ENCODE results near the gene THAP2. TPM values are rescaled to one million over a fixed set of nuclear protein-coding genes. Genes with fewer than 3 reads are reported as not detected.

Gene THAP2
- total and polyA plus RNA-seq, 5 donors from 2014 or later, result 6.7 to 25.0 (median 8.6) TPM

GRCh38 chr12:71638499-71638898 lies 25.6 kb upstream of the THAP2 start:
- Mint-ChIP-seq H3K4me1 (peaks cover 13 to 39% (median 36%) of the 10 kb centered on the region in 4 donors), H3K4me3 (no peak overlapping the region), H3K27ac (peak overlapping the region in 1 of 3 donors; percentile 74), H3K27me3 (no peaks in the 10 kb centered on the region), H3K9me3 (no peaks in the 10 kb centered on the region), H3K36me3 (peaks cover 38% of the 10 kb centered on the region)
- peaks cover 79% of the 10 kb centered on the region for H3K36me3 ChIP-seq (ENCODE audit: control insufficient read depth, insufficient read depth, low read length)
- H3K4me1 ChIP-seq (ENCODE audit: control insufficient read depth, insufficient read depth, low read length, poor library complexity, severe bottlenecking), result peaks cover 6% of the 10 kb centered on the region
- H3K27ac ChIP-seq (ENCODE audit: insufficient read depth, low read length, poor library complexity, severe bottlenecking), result no peak overlapping the region
- no peak for DNase-seq
- H3K9me3 ChIP-seq (ENCODE audit: control insufficient read depth in 2 of 2, low read length in 2 of 2), result no peaks in the 10 kb centered on the region
- no peak for ATAC-seq (ENCODE audit: low read depth in 2 of 2)
- H3K27me3 ChIP-seq (ENCODE audit: control insufficient read depth, insufficient read depth, low read length), result no peaks in the 10 kb centered on the region
- H3K4me3 ChIP-seq (ENCODE audit: low read depth, low read length), result no peak overlapping the region

DNA sequence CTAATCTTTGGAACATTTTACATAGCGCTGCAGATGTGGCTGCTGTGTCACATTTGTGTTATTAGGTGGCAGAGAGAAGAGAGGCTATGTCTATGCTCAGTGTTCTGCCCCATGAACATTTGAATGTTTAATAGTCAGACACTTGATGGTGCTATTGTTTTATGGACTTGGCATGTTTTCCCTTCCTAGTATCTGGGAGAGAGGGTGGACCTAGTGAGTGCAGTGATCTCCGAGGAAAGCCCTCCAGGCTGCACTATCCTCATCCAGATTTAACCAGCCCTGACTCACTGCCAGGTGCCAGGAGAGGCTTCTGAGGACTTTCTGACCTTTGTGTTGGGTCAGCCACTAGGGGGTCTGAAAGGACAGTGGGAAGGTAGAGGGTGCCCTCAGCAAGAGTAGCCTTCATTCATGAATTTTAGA lies 24.8 kb upstream of the THAP2 start:
- H3K4me3 ChIP-seq (ENCODE audit: low read depth, low read length), result no peak overlapping the region
- H3K27me3 ChIP-seq (ENCODE audit: control insufficient read depth, insufficient read depth, low read length), result no peaks in the 10 kb centered on the region
- H3K27me3 Mint-ChIP-seq, result no peaks in the 10 kb centered on the region
- H3K36me3 ChIP-seq (ENCODE audit: control insufficient read depth, insufficient read depth, low read length), result peaks cover 79% of the 10 kb centered on the region
- H3K4me1 ChIP-seq (ENCODE audit: control insufficient read depth, insufficient read depth, low read length, poor library complexity, severe bottlenecking), result peaks cover 6% of the 10 kb centered on the region
- ATAC-seq (ENCODE audit: low read depth in 2 of 2) (peak; percentile 34 to 43), DNase-seq (no peak)
- peaks cover 46% of the 10 kb centered on the region for H3K36me3 Mint-ChIP-seq
- H3K27ac Mint-ChIP-seq, result peak overlapping the region in 2 of 3 donors; percentile 37 to 62
- H3K4me3 Mint-ChIP-seq, result no peak overlapping the region
- H3K9me3 Mint-ChIP-seq, result no peaks in the 10 kb centered on the region
- H3K4me1 Mint-ChIP-seq, result peaks cover 10 to 45% (median 39%) of the 10 kb centered on the region in 4 donors
- no peak overlapping the region for H3K27ac ChIP-seq (ENCODE audit: insufficient read depth, low read length, poor library complexity, severe bottlenecking)
- no peaks in the 10 kb centered on the region for H3K9me3 ChIP-seq (ENCODE audit: control insufficient read depth in 2 of 2, low read length in 2 of 2)

- no peaks in the 10 kb centered on the region for H3K9me3 Mint-ChIP-seq
- DNase-seq (no peak), ATAC-seq (ENCODE audit: low read depth in 2 of 2) (no peak)
- Histone ChIP-seq H3K4me1 (ENCODE audit: control insufficient read depth, insufficient read depth, low read length, poor library complexity, severe bottlenecking) (peaks cover 6% of the 10 kb centered on the region), H3K27ac (ENCODE audit: insufficient read depth, low read length, poor library complexity, severe bottlenecking) (no peak overlapping the region), H3K4me3 (ENCODE audit: low read depth, low read length) (no peak overlapping the region), H3K36me3 (ENCODE audit: control insufficient read depth, insufficient read depth, low read length) (peaks cover 78% of the 10 kb centered on the region), H3K27me3 (ENCODE audit: control insufficient read depth, insufficient read depth, low read length) (no peaks in the 10 kb centered on the region), H3K9me3 (ENCODE audit: control insufficient read depth in 2 of 2, low read length in 2 of 2) (no peaks in the 10 kb centered on the region)
- H3K27me3 Mint-ChIP-seq, result no peaks in the 10 kb centered on the region
- H3K36me3 Mint-ChIP-seq, result peaks cover 48% of the 10 kb centered on the region
- H3K27ac Mint-ChIP-seq, result peak overlapping the region in 1 of 3 donors; percentile 37
- no peak overlapping the region for H3K4me3 Mint-ChIP-seq
- peaks cover 13 to 46% (median 43%) of the 10 kb centered on the region in 4 donors for H3K4me1 Mint-ChIP-seq
Measured at GRCh38 chr12:71640316-71640715, 23.8 kb upstream of the THAP2 start.

DNA sequence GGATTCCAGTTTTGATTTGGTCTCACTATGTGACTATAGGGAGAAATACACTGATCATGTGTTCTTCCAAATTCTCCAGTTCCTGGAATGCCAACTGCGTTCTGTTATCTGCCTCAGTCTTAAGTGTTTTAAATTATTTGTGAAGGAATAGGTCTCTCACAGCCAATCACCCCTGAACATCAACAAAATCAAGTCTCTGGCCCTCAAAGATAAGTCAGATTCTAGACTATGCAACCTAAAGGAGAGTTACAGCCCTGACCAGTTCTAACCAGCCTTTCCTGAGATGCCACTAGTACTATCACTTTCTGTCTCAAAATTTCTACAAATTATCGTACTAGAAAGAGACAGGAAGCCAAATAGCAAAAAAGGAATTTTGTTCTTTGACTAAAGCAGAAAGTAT lies 22.7 kb upstream of the THAP2 start:
- Mint-ChIP-seq H3K9me3 (no peaks in the 10 kb centered on the region), H3K27ac (peak overlapping the region in 1 of 3 donors; percentile 85), H3K4me3 (no peak overlapping the region), H3K4me1 (peaks cover 16 to 48% (median 46%) of the 10 kb centered on the region in 4 donors), H3K27me3 (no peaks in the 10 kb centered on the region), H3K36me3 (peaks cover 46% of the 10 kb centered on the region)
- no peak overlapping the region for H3K4me3 ChIP-seq (ENCODE audit: low read depth, low read length)
- ATAC-seq (ENCODE audit: low read depth in 2 of 2) (no peak), DNase-seq (no peak)
- no peaks in the 10 kb centered on the region for H3K9me3 ChIP-seq (ENCODE audit: control insufficient read depth in 2 of 2, low read length in 2 of 2)
- peaks cover 6% of the 10 kb centered on the region for H3K4me1 ChIP-seq (ENCODE audit: control insufficient read depth, insufficient read depth, low read length, poor library complexity, severe bottlenecking)
- H3K27me3 ChIP-seq (ENCODE audit: control insufficient read depth, insufficient read depth, low read length), result no peaks in the 10 kb centered on the region
- peaks cover 73% of the 10 kb centered on the region for H3K36me3 ChIP-seq (ENCODE audit: control insufficient read depth, insufficient read depth, low read length)
- no peak overlapping the region for H3K27ac ChIP-seq (ENCODE audit: insufficient read depth, low read length, poor library complexity, severe bottlenecking)

- H3K36me3 ChIP-seq (ENCODE audit: control insufficient read depth, insufficient read depth, low read length), result peaks cover 78% of the 10 kb centered on the region
- no peaks in the 10 kb centered on the region for H3K9me3 ChIP-seq (ENCODE audit: control insufficient read depth in 2 of 2, low read length in 2 of 2)
- no peak overlapping the region for H3K4me3 ChIP-seq (ENCODE audit: low read depth, low read length)
- Mint-ChIP-seq H3K4me1 (peaks cover 16 to 51% (median 44%) of the 10 kb centered on the region in 4 donors), H3K36me3 (peaks cover 47% of the 10 kb centered on the region), H3K4me3 (no peak overlapping the region), H3K27me3 (no peaks in the 10 kb centered on the region), H3K27ac (peak overlapping the region in 2 of 3 donors; percentile 55 to 85), H3K9me3 (no peaks in the 10 kb centered on the region)
- H3K4me1 ChIP-seq (ENCODE audit: control insufficient read depth, insufficient read depth, low read length, poor library complexity, severe bottlenecking), result no peaks in the 10 kb centered on the region
- DNase-seq (peak in 1 of 3 donors; percentile 23), ATAC-seq (ENCODE audit: low read depth in 2 of 2) (no peak)
- no peaks in the 10 kb centered on the region for H3K27me3 ChIP-seq (ENCODE audit: control insufficient read depth, insufficient read depth, low read length)
- peak overlapping the region; percentile 42 for H3K27ac ChIP-seq (ENCODE audit: insufficient read depth, low read length, poor library complexity, severe bottlenecking)
Measured at GRCh38 chr12:71642264-71642663, 21.8 kb upstream of the THAP2 start.

DNA sequence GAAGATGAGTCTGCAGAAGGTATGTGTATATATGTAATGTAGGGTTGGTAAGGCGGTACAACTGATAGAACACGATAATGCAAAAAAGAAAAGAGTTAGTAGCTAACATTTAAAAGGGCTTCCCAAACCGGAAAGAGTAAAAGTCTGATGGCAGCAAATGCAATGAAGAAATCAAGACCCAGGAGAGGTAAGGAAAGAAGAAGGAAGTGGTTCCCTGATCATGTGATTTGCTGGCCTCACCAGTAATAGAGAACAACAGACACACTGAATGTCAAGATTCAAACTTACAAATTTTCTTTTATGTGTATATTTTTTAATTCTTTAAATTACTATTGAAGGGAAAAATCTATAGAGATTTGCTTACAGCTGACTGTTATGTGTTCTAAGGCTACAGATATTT lies 18.8 kb upstream of the THAP2 start:
- DNase-seq (no peak), ATAC-seq (ENCODE audit: low read depth in 2 of 2) (no peak)
- H3K27ac ChIP-seq (ENCODE audit: insufficient read depth, low read length, poor library complexity, severe bottlenecking), result no peak overlapping the region
- peaks cover 61% of the 10 kb centered on the region for H3K36me3 ChIP-seq (ENCODE audit: control insufficient read depth, insufficient read depth, low read length)
- Mint-ChIP-seq H3K4me3 (no peak overlapping the region), H3K4me1 (peaks cover 31 to 57% (median 44%) of the 10 kb centered on the region in 4 donors), H3K27me3 (no peaks in the 10 kb centered on the region), H3K36me3 (peaks cover 36% of the 10 kb centered on the region), H3K9me3 (no peaks in the 10 kb centered on the region), H3K27ac (peak overlapping the region in 2 of 3 donors; percentile 1 to 99)
- no peaks in the 10 kb centered on the region for H3K27me3 ChIP-seq (ENCODE audit: control insufficient read depth, insufficient read depth, low read length)
- H3K4me3 ChIP-seq (ENCODE audit: low read depth, low read length), result no peak overlapping the region
- no peaks in the 10 kb centered on the region for H3K4me1 ChIP-seq (ENCODE audit: control insufficient read depth, insufficient read depth, low read length, poor library complexity, severe bottlenecking)
- no peaks in the 10 kb centered on the region for H3K9me3 ChIP-seq (ENCODE audit: control insufficient read depth in 2 of 2, low read length in 2 of 2)

- Histone ChIP-seq H3K9me3 (ENCODE audit: control insufficient read depth in 2 of 2, low read length in 2 of 2) (no peaks in the 10 kb centered on the region), H3K27ac (ENCODE audit: insufficient read depth, low read length, poor library complexity, severe bottlenecking) (no peak overlapping the region), H3K4me1 (ENCODE audit: control insufficient read depth, insufficient read depth, low read length, poor library complexity, severe bottlenecking) (peaks cover 8% of the 10 kb centered on the region), H3K36me3 (ENCODE audit: control insufficient read depth, insufficient read depth, low read length) (peaks cover 57% of the 10 kb centered on the region), H3K4me3 (ENCODE audit: low read depth, low read length) (no peak overlapping the region), H3K27me3 (ENCODE audit: control insufficient read depth, insufficient read depth, low read length) (no peaks in the 10 kb centered on the region)
- H3K27ac Mint-ChIP-seq, result peak overlapping the region in 1 of 3 donors; percentile 55
- peaks cover 33% of the 10 kb centered on the region for H3K36me3 Mint-ChIP-seq
- H3K4me1 Mint-ChIP-seq, result peaks cover 31 to 54% (median 42%) of the 10 kb centered on the region in 4 donors
- no peaks in the 10 kb centered on the region for H3K27me3 Mint-ChIP-seq
- DNase-seq, result no peak
- H3K4me3 Mint-ChIP-seq, result no peak overlapping the region
- ATAC-seq (ENCODE audit: low read depth in 2 of 2), result no peak
- H3K9me3 Mint-ChIP-seq, result no peaks in the 10 kb centered on the region
Measured at GRCh38 chr12:71646512-71646911, 17.6 kb upstream of the THAP2 start.

- Mint-ChIP-seq H3K36me3 (peaks cover 18% of the 10 kb centered on the region), H3K27me3 (no peaks in the 10 kb centered on the region), H3K4me3 (peak overlapping the region in 1 of 4 donors; percentile 59), H3K4me1 (peaks cover 21 to 40% (median 32%) of the 10 kb centered on the region in 4 donors), H3K27ac (no peak overlapping the region), H3K9me3 (no peaks in the 10 kb centered on the region)
- H3K27ac ChIP-seq (ENCODE audit: insufficient read depth, low read length, poor library complexity, severe bottlenecking), result no peak overlapping the region
- DNase-seq, result no peak
- H3K27me3 ChIP-seq (ENCODE audit: control insufficient read depth, insufficient read depth, low read length), result no peaks in the 10 kb centered on the region
- peaks cover 11% of the 10 kb centered on the region for H3K4me1 ChIP-seq (ENCODE audit: control insufficient read depth, insufficient read depth, low read length, poor library complexity, severe bottlenecking)
- peaks cover 0 to 5% of the 10 kb centered on the region in 2 experiments for H3K9me3 ChIP-seq (ENCODE audit: control insufficient read depth in 2 of 2, low read length in 2 of 2)
- no peak overlapping the region for H3K4me3 ChIP-seq (ENCODE audit: low read depth, low read length)
- H3K36me3 ChIP-seq (ENCODE audit: control insufficient read depth, insufficient read depth, low read length), result peaks cover 64% of the 10 kb centered on the region
- ATAC-seq (ENCODE audit: low read depth in 2 of 2), result no peak
Measured at GRCh38 chr12:71648537-71648936, 15.6 kb upstream of the THAP2 start.
